GM21423 (cell line): ENCODE data around the gene GARIN3.
"Not testable (repeated sequence)": the region's sequence is repeated elsewhere in the genome, so short reads cannot be mapped to it uniquely, and the experiment has no call there.

ENCODE experiments used
- ATAC-seq: cut with Tn5 transposase; IDR thresholded peaks from one replicate; pipeline ENCODE4 v1.9.1; 2021; ENCODE audit warnings: mild to moderate bottlenecking, moderate library complexity; ENCODE audit not compliant: unreplicated experiment

GARIN3 gene

GRCh38 chr5:157166214-157167213, at the start of gene GARIN3:
GARIN3 (minus strand) TSS chr5:157166264; CDS start chr5:157166168, 96 bp downstream.
- ATAC-seq, result no peak

- no peak for ATAC-seq
Observed at GRCh38 chr5:157215514-157216167, 49.6 kb upstream of the GARIN3 start.

GRCh38 chr5:157214861-157215513, 48.9 kb upstream of the GARIN3 start:
- ATAC-seq, result peak; percentile 59

GRCh38 chr5:157214415-157214814, 48.4 kb upstream of the GARIN3 start:
- ATAC-seq, result no peak

GRCh38 chr5:157213527-157214243, 47.6 kb upstream of the GARIN3 start:
- no peak for ATAC-seq

- no peak for ATAC-seq
Observed at GRCh38 chr5:157212307-157212706, 46.2 kb upstream of the GARIN3 start.

- not testable (repeated sequence) for ATAC-seq
Observed at GRCh38 chr5:157210652-157211051, 44.6 kb upstream of the GARIN3 start.

GRCh38 chr5:157205708-157206107, 39.6 kb upstream of the GARIN3 start:
- no peak for ATAC-seq

GRCh38 chr5:157204765-157205164, 38.7 kb upstream of the GARIN3 start:
- no peak for ATAC-seq

GRCh38 chr5:157203417-157203816, 37.4 kb upstream of the GARIN3 start:
- no peak for ATAC-seq

- ATAC-seq, result no peak
Observed at GRCh38 chr5:157201857-157202256, 35.8 kb upstream of the GARIN3 start.

GRCh38 chr5:157198277-157198986, 32.4 kb upstream of the GARIN3 start:
- ATAC-seq, result no peak

- no peak for ATAC-seq
Observed at GRCh38 chr5:157197086-157197485, 31.0 kb upstream of the GARIN3 start.

GRCh38 chr5:157196045-157196444, 30.0 kb upstream of the GARIN3 start:
- peak; percentile 65 for ATAC-seq

- ATAC-seq, result no peak
Observed at GRCh38 chr5:157193699-157194424, 27.8 kb upstream of the GARIN3 start.

- no peak for ATAC-seq
Observed at GRCh38 chr5:157189223-157189622, 23.2 kb upstream of the GARIN3 start.

GRCh38 chr5:157188270-157188669, 22.2 kb upstream of the GARIN3 start:
- ATAC-seq, result no peak

GRCh38 chr5:157187046-157187754, 21.1 kb upstream of the GARIN3 start:
- no peak for ATAC-seq
